Spinal cord (tissue), 10 donors: ENCODE data around the gene EPOP. TPM values are rescaled to one million over a fixed set of nuclear protein-coding genes. Genes with fewer than 3 reads are reported as not detected.

Experiments
- DNase-seq, 6 donors: peaks; one replicate each; pipeline versions ENCODE4 v3.0.0 to v3.0.0-alpha.2; 2013 to 2015; ENCODE audit warnings: low spot score in 6 of 6, low read depth in 4 of 6
- H3K27ac ChIP-seq: one replicate; pipeline ENCODE4 v1.5.1; 2013; ENCODE audit warnings: low read depth, low read length, control low read depth
- H3K27me3 ChIP-seq: one replicate; pipeline ENCODE4 v1.6.1; 2013; ENCODE audit warnings: low read length; ENCODE audit not compliant: control insufficient read depth, insufficient read depth
- H3K36me3 ChIP-seq: one replicate; pipeline ENCODE4 v1.6.1; 2013; ENCODE audit warnings: low read length; ENCODE audit not compliant: control insufficient read depth, insufficient read depth
- H3K4me1 ChIP-seq: one replicate; pipeline ENCODE4 v1.6.1; 2013; ENCODE audit warnings: low read length; ENCODE audit not compliant: control insufficient read depth, insufficient read depth
- H3K4me3 ChIP-seq: one replicate; pipeline ENCODE4 v1.5.1; 2013; ENCODE audit warnings: low read depth, low read length, control low read depth
- H3K9me3 ChIP-seq: one replicate; pipeline ENCODE4 v1.6.1; 2013; ENCODE audit warnings: low read length; ENCODE audit not compliant: control insufficient read depth, insufficient read depth
- WGBS: methylation state at CpG from one replicate; pipeline ENCODE4 v1.1.5; 2013; ENCODE audit warnings: missing lambda C conversion rate; ENCODE audit not compliant: insufficient coverage; 5-methylcytosine and 5-hydroxymethylcytosine counted together
- polyA plus RNA-seq, 2 donors: library from polyadenylated mRNA; unstranded; fragments of 120-200 nt; gene quantifications; one replicate each; pipeline ENCODE4 v1.2.1, GENCODE V29; 2013; ENCODE audit not compliant: insufficient read length in 2 of 2
- total RNA-seq, 2 donors: library from RNA; depleted of rRNA in 1 of 2; stranded (reverse); fragments of 120-200 nt in 1 of 2; fragments of >200 nt in 1 of 2; gene quantifications; one replicate each; pipeline versions ENCODE4 v1.2.3 to v1.2.4, GENCODE V29; 2013 to 2014
- donor health status: healthy.

Gene EPOP
- total and polyA plus RNA-seq, 4 donors: 0.50 to 2.3 (median 1.9) TPM

- Histone ChIP-seq H3K27ac (no peak overlapping the region), H3K4me3 (no peak overlapping the region), H3K4me1 (peaks cover 22% of the 10 kb centered on the region), H3K9me3 (no peaks in the 10 kb centered on the region), H3K36me3 (no peaks in the 10 kb centered on the region), H3K27me3 (peaks cover 26% of the 10 kb centered on the region)
- DNase-seq: no peak
- 86% methylated on average over 1 of the region's 6 CpGs for WGBS
Measured at GRCh38 chr17:38677819-38678218, 3.1 kb upstream of the EPOP start.

GRCh38 chr17:38676706-38677504 lies 2.1 kb upstream of the EPOP start:
- H3K27me3 ChIP-seq: peaks cover 36% of the 10 kb centered on the region
- WGBS: 38% methylated on average over 2 of the region's 9 CpGs

GRCh38 chr17:38674014-38674748 lies 576 bp downstream of the EPOP start:
- H3K27ac ChIP-seq: no peak overlapping the region
- under 1% methylated on average over 85 of the region's 85 CpGs for WGBS
- peak overlapping the region; percentile 21 for H3K4me3 ChIP-seq
- peaks cover 62% of the 10 kb centered on the region for H3K27me3 ChIP-seq
- no peaks in the 10 kb centered on the region for H3K9me3 ChIP-seq
- peak in 1 of 6 donors; percentile 48 for DNase-seq
- H3K4me1 ChIP-seq: peaks cover 27% of the 10 kb centered on the region
- no peaks in the 10 kb centered on the region for H3K36me3 ChIP-seq

More at GRCh38 chr17:38676706-38677504, 2.1 kb upstream of the EPOP start:
- Histone ChIP-seq H3K4me1 (peaks cover 27% of the 10 kb centered on the region), H3K9me3 (no peaks in the 10 kb centered on the region), H3K27ac (no peak overlapping the region), H3K4me3 (no peak overlapping the region), H3K36me3 (no peaks in the 10 kb centered on the region)
- DNase-seq: peak in 3 of 6 donors; percentile 59 to 92 (median 90)

GRCh38 chr17:38673707-38674013 lies 1.1 kb downstream of the EPOP start:
- Histone ChIP-seq H3K4me1 (peaks cover 27% of the 10 kb centered on the region), H3K27ac (no peak overlapping the region), H3K4me3 (no peak overlapping the region), H3K9me3 (no peaks in the 10 kb centered on the region), H3K27me3 (peaks cover 67% of the 10 kb centered on the region), H3K36me3 (no peaks in the 10 kb centered on the region)
- under 1% methylated on average over 41 of the region's 41 CpGs for WGBS
- no peak for DNase-seq

GRCh38 chr17:38672788-38673706 lies 1.7 kb downstream of the EPOP start:
- 4% methylated on average over 36 of the region's 46 CpGs for WGBS
- H3K27ac ChIP-seq: no peak overlapping the region
- no peaks in the 10 kb centered on the region for H3K36me3 ChIP-seq
- no peak for DNase-seq
- no peak overlapping the region for H3K4me3 ChIP-seq
- peaks cover 27% of the 10 kb centered on the region for H3K4me1 ChIP-seq
- H3K9me3 ChIP-seq: no peaks in the 10 kb centered on the region
- peaks cover 73% of the 10 kb centered on the region for H3K27me3 ChIP-seq

GRCh38 chr17:38671939-38672720 lies 2.6 kb downstream of the EPOP start:
- 28% methylated on average over 4 of the region's 12 CpGs for WGBS
- no peak for DNase-seq
- no peak overlapping the region for H3K4me3 ChIP-seq
- peaks cover 24% of the 10 kb centered on the region for H3K4me1 ChIP-seq
- H3K9me3 ChIP-seq: no peaks in the 10 kb centered on the region
- H3K27ac ChIP-seq: no peak overlapping the region
- H3K36me3 ChIP-seq: no peaks in the 10 kb centered on the region
- peaks cover 75% of the 10 kb centered on the region for H3K27me3 ChIP-seq

- peaks cover 17% of the 10 kb centered on the region for H3K4me1 ChIP-seq
- no peaks in the 10 kb centered on the region for H3K36me3 ChIP-seq
- WGBS: 19% methylated on average over 6 of the region's 6 CpGs
- no peaks in the 10 kb centered on the region for H3K9me3 ChIP-seq
- peaks cover 65% of the 10 kb centered on the region for H3K27me3 ChIP-seq
- H3K4me3 ChIP-seq: no peak overlapping the region
- no peak overlapping the region for H3K27ac ChIP-seq
- no peak for DNase-seq
Measured at GRCh38 chr17:38669520-38669919, 5.2 kb downstream of the EPOP start.

- H3K27me3 ChIP-seq: peaks cover 48% of the 10 kb centered on the region
- no peaks in the 10 kb centered on the region for H3K36me3 ChIP-seq
- WGBS: 30% methylated on average over 2 of the region's 2 CpGs
- no peak for DNase-seq
- no peaks in the 10 kb centered on the region for H3K9me3 ChIP-seq
- no peak overlapping the region for H3K4me3 ChIP-seq
- H3K4me1 ChIP-seq: peaks cover 8% of the 10 kb centered on the region
- no peak overlapping the region for H3K27ac ChIP-seq
Measured at GRCh38 chr17:38667787-38668122, 7.0 kb downstream of the EPOP start.
